Spleen (tissue), 11 donors: ENCODE results near the gene RPL29. TPM values are rescaled to one million over a fixed set of nuclear protein-coding genes. Genes with fewer than 3 reads are reported as not detected.

ENCODE experiments used
- DNase-seq: peaks from one replicate; pipeline ENCODE4 v3.0.0-alpha.2; 2020
- H3K27ac ChIP-seq, 8 donors: fragments of 200-600 bp; sonication (generic) in 7 of 8; 1 replicate in 4 of 8; 2 replicates in 4 of 8; pipeline versions ENCODE4 v1.5.0 to v1.8.0; 2016 to 2021; ENCODE audit warnings: inconsistent platforms in 4 of 8, mild to moderate bottlenecking in 4 of 8, moderate library complexity in 1 of 8
- H3K27me3 ChIP-seq, 7 donors: fragments of 200-600 bp; sonication (generic) in 6 of 7; replicated peaks in 1 of 7; 1 replicate in 4 of 7; 2 replicates in 3 of 7; pipeline versions ENCODE4 v1.5.0 to v1.8.0; 2016 to 2021; ENCODE audit warnings: inconsistent platforms in 3 of 7, mild to moderate bottlenecking in 1 of 7
- H3K36me3 ChIP-seq, 6 donors: fragments of 200-600 bp; sonication (generic) in 5 of 6; 1 replicate in 4 of 6; 2 replicates in 2 of 6; pipeline versions ENCODE4 v1.5.0 to v1.8.0; 2016 to 2021; ENCODE audit warnings: inconsistent platforms in 2 of 6
- H3K4me1 ChIP-seq, 6 donors: fragments of 200-600 bp; sonication (generic) in 5 of 6; 1 replicate in 3 of 6; 2 replicates in 3 of 6; pipeline versions ENCODE4 v1.5.0 to v1.8.0; 2016 to 2021; ENCODE audit warnings: inconsistent platforms in 3 of 6
- H3K4me3 ChIP-seq, 8 donors: fragments of 200-600 bp; sonication (generic) in 7 of 8; 1 replicate in 4 of 8; 2 replicates in 4 of 8; pipeline versions ENCODE4 v1.5.0 to v1.8.0; 2016 to 2021; ENCODE audit warnings: inconsistent platforms in 4 of 8, mild to moderate bottlenecking in 4 of 8, moderate library complexity in 2 of 8
- H3K9me3 ChIP-seq, 8 donors: fragments of 200-600 bp; sonication (generic) in 7 of 8; 1 replicate in 4 of 8; 2 replicates in 4 of 8; pipeline versions ENCODE4 v1.5.0 to v1.8.0; 2016 to 2021; ENCODE audit warnings: inconsistent platforms in 4 of 8
- CTCF ChIP-seq, 11 experiments: fragments of 200-600 bp in 7 of 11; fragments of 450-650 bp in 4 of 11; sonication (generic) in 4 of 11; IDR thresholded peaks in 8 of 11; conservative IDR thresholded peaks in 3 of 11; 1 replicate in 7 of 11; 2 replicates in 4 of 11; pipeline versions ENCODE4 v1.4.0 to v1.8.0; 2016 to 2021; ENCODE audit warnings: antibody characterized with exemption in 11 of 11, inconsistent platforms in 4 of 11, mild to moderate bottlenecking in 1 of 11
- POLR2A ChIP-seq, 3 donors: fragments of 450-650 bp; IDR thresholded peaks; one replicate each; pipeline ENCODE4 v1.5.1; 2017; ENCODE audit warnings: antibody characterized with exemption in 3 of 3, mild to moderate bottlenecking in 1 of 3
- POLR2AphosphoS5 ChIP-seq, 3 donors: sonication (generic); formaldehyde crosslinking; IDR thresholded peaks; one replicate each; pipeline ENCODE4 v1.5.1; 2017; ENCODE audit warnings: antibody characterized with exemption in 3 of 3
- WGBS, 5 donors: extraction: QIAGEN DNeasy Blood & Tissue Kit in 3 of 5; methylation state at CpG; one replicate each; pipeline versions ENCODE4 v1.1.5 to v1.1.7; 2013 to 2018; 5-methylcytosine and 5-hydroxymethylcytosine counted together
- intact Hi-C: fragments of 100-400 bp; cut with DNase I; formaldehyde crosslinking; loops from one replicate; pipeline ENCODE4 v1.15.0; 2023; ENCODE audit warnings: low total_unique reads
- polyA plus RNA-seq, 3 donors: library from polyadenylated mRNA; stranded (reverse); fragments of 200-250 nt; gene quantifications; one replicate each; pipeline ENCODE4 v1.2.1, GENCODE V29; 2013
- total RNA-seq, 7 donors: library from RNA; depleted of rRNA in 3 of 7; stranded (reverse); fragments of >200 nt in 3 of 7; fragmentation: NEBNext Ultra II Directional in 4 of 7; extraction: Animal tissue kit (Norgen Biotek cat#: 25700) in 4 of 7; gene quantifications; one replicate each; pipeline versions ENCODE4 v1.1.0 to v1.2.1, GENCODE V29; 2016 to 2021
- donor health status: healthy with polysubstance abuse.
- donor health status: DM: no; HTN: no; CAD: no; lungs with moderate emphysema.
- donor health status: DM: no; HTN: no; CAD: no.
- donor health status: Bipolar disorder and iron deficiency.
- donor health status: healthy.
- donor health status: DM: no; HTN: no; CAD: no.
- donor health status: DM: yes; HTN: yes; CAD: no.

RPL29 gene
- total and polyA plus RNA-seq, 10 donors, result 684 to 4,302 (median 1,095) TPM

GRCh38 chr3:52038227-52038626, 42.5 kb upstream of the RPL29 start:
- Histone ChIP-seq H3K36me3 (no peaks in the 10 kb centered on the region), H3K27ac (no peak overlapping the region), H3K27me3 (no peaks in the 10 kb centered on the region), H3K4me3 (no peak overlapping the region), H3K4me1 (peaks cover 0 to 25% (median 4%) of the 10 kb centered on the region in 6 donors), H3K9me3 (no peaks in the 10 kb centered on the region)
- WGBS, 5 donors, result 80 to 97% (median 89%) methylated on average over 6 of the region's 6 CpGs
- no peak for TF ChIP-seq POLR2AphosphoS5 (IDR thresholded peaks at IDR 0.05)
- TF ChIP-seq POLR2A (IDR thresholded peaks at IDR 0.05), result no peak
- no peak for TF ChIP-seq CTCF (IDR thresholded peaks at IDR 0.05 in 8 of 11, conservative IDR thresholded peaks at IDR 0.05 in 3 of 11)
- intact Hi-C loops, result no loop called here
- DNase-seq, result no peak

DNA sequence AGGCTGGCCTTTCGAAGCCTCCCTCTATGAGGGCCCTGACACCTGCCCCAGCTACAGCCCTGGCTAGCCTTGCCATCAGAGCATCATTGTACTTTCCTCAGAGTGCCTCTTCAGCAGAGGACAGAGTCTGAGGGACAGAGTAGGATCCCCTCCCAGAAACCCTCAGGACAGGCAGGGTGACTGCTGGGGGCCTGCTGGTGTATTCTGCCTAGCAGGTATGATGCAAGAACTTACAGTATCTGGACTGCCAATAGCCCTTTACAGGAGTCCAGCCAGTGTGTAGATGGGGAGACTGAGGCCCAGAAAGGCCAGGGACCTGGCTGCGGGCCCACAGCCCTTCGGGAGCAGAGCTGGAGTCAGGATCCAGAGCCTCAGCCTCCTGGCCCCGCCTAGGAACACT, 41.6 kb upstream of the RPL29 start:
- intact Hi-C loops, result no loop called here
- Histone ChIP-seq H3K4me1 (peaks cover 0 to 25% (median 4%) of the 10 kb centered on the region in 6 donors), H3K27ac (no peak overlapping the region), H3K36me3 (no peaks in the 10 kb centered on the region), H3K27me3 (no peaks in the 10 kb centered on the region), H3K4me3 (no peak overlapping the region), H3K9me3 (no peaks in the 10 kb centered on the region)
- 88 to 100% (median 96%) methylated on average over 2 to 4 of the region's 4 CpGs for WGBS, 5 donors
- no peak for DNase-seq
- TF ChIP-seq POLR2AphosphoS5 (IDR thresholded peaks at IDR 0.05), result no peak
- TF ChIP-seq CTCF (IDR thresholded peaks at IDR 0.05 in 8 of 11, conservative IDR thresholded peaks at IDR 0.05 in 3 of 11), result no peak
- no peak for TF ChIP-seq POLR2A (IDR thresholded peaks at IDR 0.05)

GRCh38 chr3:52036829-52037228, 41.1 kb upstream of the RPL29 start:
- 49 to 72% (median 63%) methylated on average over 5 of the region's 5 CpGs for whole genome bisulfite sequencing, 5 donors

DNA sequence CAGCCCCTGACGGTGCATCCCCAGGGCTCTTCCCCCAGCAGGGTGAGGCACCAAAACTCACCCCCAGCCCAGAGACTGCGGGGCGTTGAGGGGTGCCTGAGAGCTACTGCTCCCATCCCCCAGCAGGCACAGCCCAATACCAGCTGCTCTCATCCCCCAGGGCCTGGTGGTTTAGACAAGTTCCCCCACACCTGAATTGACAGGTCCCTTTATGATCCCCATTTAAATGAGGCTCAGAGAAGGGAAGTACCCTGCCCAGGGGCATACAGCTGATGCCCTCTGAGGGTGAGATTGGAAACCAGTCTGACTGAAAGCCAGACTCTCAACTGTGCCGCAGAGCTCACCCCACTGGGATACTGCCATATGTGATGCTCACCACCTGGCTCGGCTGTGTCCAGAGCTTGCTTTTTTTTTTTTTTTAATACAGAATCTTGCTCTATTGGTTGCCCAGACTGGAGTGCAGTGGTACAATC, 40.6 kb upstream of the RPL29 start:
- TF ChIP-seq POLR2AphosphoS5 (IDR thresholded peaks at IDR 0.05), result no peak
- no peak for TF ChIP-seq POLR2A (IDR thresholded peaks at IDR 0.05)
- TF ChIP-seq CTCF (IDR thresholded peaks at IDR 0.05 in 8 of 11, conservative IDR thresholded peaks at IDR 0.05 in 3 of 11), result no peak
- intact Hi-C loops, result no loop called here
- Histone ChIP-seq H3K27ac (no peak overlapping the region), H3K4me1 (peaks cover 0 to 18% (median 4%) of the 10 kb centered on the region in 6 donors), H3K9me3 (no peaks in the 10 kb centered on the region), H3K27me3 (no peaks in the 10 kb centered on the region), H3K36me3 (no peaks in the 10 kb centered on the region), H3K4me3 (no peak overlapping the region)
- WGBS, 5 donors, result 69 to 85% (median 72%) methylated on average over 5 of the region's 5 CpGs
- DNase-seq, result no peak

More at GRCh38 chr3:52036829-52037228, 41.1 kb upstream of the RPL29 start:
- TF ChIP-seq POLR2A (IDR thresholded peaks at IDR 0.05) (no peak), POLR2AphosphoS5 (IDR thresholded peaks at IDR 0.05) (no peak), CTCF (IDR thresholded peaks at IDR 0.05 in 8 of 11, conservative IDR thresholded peaks at IDR 0.05 in 3 of 11) (no peak)
- Histone ChIP-seq H3K27ac (no peak overlapping the region), H3K9me3 (no peaks in the 10 kb centered on the region), H3K36me3 (no peaks in the 10 kb centered on the region), H3K27me3 (no peaks in the 10 kb centered on the region), H3K4me1 (peaks cover 0 to 23% (median 4%) of the 10 kb centered on the region in 6 donors), H3K4me3 (no peak overlapping the region)
- DNase-seq, result no peak
- intact Hi-C loops, result no loop called here
